H1 (cell line): ENCODE measurements around the gene CUL4B. TPM values are rescaled to one million over a fixed set of nuclear protein-coding genes. Genes with fewer than 3 reads are reported as not detected.

ENCODE experiments used
- CTCF ChIA-PET: fragments of 300-600 bp; sonication (Branson Sonifier 250); formaldehyde crosslinking; loops from one replicate; lab custom pipeline; 2021; ENCODE audit not compliant: partially characterized antibody; lab: Charles Lee
- POLR2A ChIA-PET: fragments of 300-600 bp; sonication (Branson Sonifier 250); formaldehyde crosslinking; loops from one replicate; lab custom pipeline; 2021; ENCODE audit warnings: inconsistent platforms; ENCODE audit not compliant: partially characterized antibody; lab: Charles Lee
- DNase-seq, 2 experiments: peaks; one replicate each; pipeline versions ENCODE4 v3.0.0 to v3.0.0-alpha.2; 2010 to 2022; ENCODE audit warnings: low spot score in 2 of 2, low read depth in 1 of 2, mixed read lengths in 1 of 2
- FAIRE-seq: peaks from 2 replicates; lab custom pipeline; 2011; peaks lifted over from hg19 to GRCh38; lab: Jason Lieb, UNC
- H2AFZ ChIP-seq: 2 replicates; pipeline ENCODE4 v1.8.1; 2012; ENCODE audit warnings: low read length, inconsistent platforms
- H2AK5ac ChIP-seq: 2 replicates; pipeline ENCODE4 v1.6.1; 2013; ENCODE audit warnings: low read depth, low read length
- H2BK120ac ChIP-seq: replicated peaks from 2 replicates; pipeline ENCODE3; 2013; ENCODE audit warnings: low read depth, low read length, inconsistent platforms
- H2BK12ac ChIP-seq: 2 replicates; pipeline ENCODE4 v1.6.1; 2013; ENCODE audit warnings: low read depth, low read length
- H2BK15ac ChIP-seq: 2 replicates; pipeline ENCODE4 v1.6.1; 2013; ENCODE audit warnings: low read length
- H2BK20ac ChIP-seq: 2 replicates; pipeline ENCODE4 v1.6.1; 2013; ENCODE audit warnings: low read length
- H2BK5ac ChIP-seq: 2 replicates; pipeline ENCODE4 v1.6.1; 2013; ENCODE audit warnings: low read depth, low read length
- H3K14ac ChIP-seq: 2 replicates; pipeline ENCODE4 v1.6.1; 2013; ENCODE audit warnings: inconsistent platforms; ENCODE audit not compliant: insufficient read length
- H3K18ac ChIP-seq: 2 replicates; pipeline ENCODE4 v1.6.1; 2013; ENCODE audit warnings: low read length; ENCODE audit errors: extremely low read depth
- H3K23ac ChIP-seq: 2 replicates; pipeline ENCODE4 v1.6.1; 2013; ENCODE audit warnings: inconsistent platforms; ENCODE audit not compliant: insufficient read length
- H3K23me2 ChIP-seq: 2 replicates; pipeline ENCODE4 v1.6.1; 2013; ENCODE audit warnings: low read depth, low read length
- H3K27ac ChIP-seq: 2 replicates; pipeline ENCODE4 v1.6.1; 2011; ENCODE audit warnings: low read depth, low read length, inconsistent platforms
- H3K27me3 ChIP-seq, 4 experiments: replicated peaks in 1 of 4; 1 replicate in 1 of 4; 2 replicates in 3 of 4; pipeline versions ENCODE4 v1.6.1 to v1.8.1; 2011 to 2013; ENCODE audit warnings: low read length in 3 of 4, mild to moderate bottlenecking in 3 of 4, inconsistent platforms in 2 of 4, mixed read lengths in 2 of 4, moderate library complexity in 1 of 4; ENCODE audit not compliant: control insufficient read depth in 3 of 4, insufficient read depth in 3 of 4; ENCODE audit errors: extremely low read depth in 1 of 4
- H3K36me3 ChIP-seq, 4 experiments: 2 replicates each; pipeline versions ENCODE4 v1.6.1 to v1.8.1; 2011 to 2013; ENCODE audit warnings: mild to moderate bottlenecking in 4 of 4, low read length in 3 of 4, moderate library complexity in 2 of 4, control low read depth in 1 of 4, inconsistent platforms in 1 of 4; ENCODE audit not compliant: insufficient read depth in 4 of 4, control insufficient read depth in 2 of 4
- H3K4ac ChIP-seq: replicated peaks from 2 replicates; pipeline ENCODE3; 2013; ENCODE audit warnings: low read length, low read depth, mixed read lengths, inconsistent platforms; ENCODE audit not compliant: insufficient read length
- H3K4me1 ChIP-seq, 4 experiments: replicated peaks in 1 of 4; 1 replicate in 1 of 4; 2 replicates in 3 of 4; pipeline versions ENCODE4 v1.6.1 to v1.8.1; 2011 to 2013; ENCODE audit warnings: low read length in 3 of 4, inconsistent platforms in 2 of 4, mixed read lengths in 1 of 4; ENCODE audit not compliant: insufficient read depth in 4 of 4, control insufficient read depth in 3 of 4
- H3K4me2 ChIP-seq, 2 experiments: 2 replicates each; pipeline versions ENCODE4 v1.6.1 to v1.8.1; 2011 to 2013; ENCODE audit warnings: low read depth in 2 of 2, low read length in 2 of 2, control low read depth in 1 of 2, inconsistent platforms in 1 of 2, mild to moderate bottlenecking in 1 of 2; ENCODE audit not compliant: insufficient read depth in 1 of 2
- H3K4me3 ChIP-seq, 4 experiments: fragments of 200-600, 300-600 bp in 1 of 4; sonication (generic), shearing (Covaris generic), sonication (Bioruptor Twin) in 1 of 4; 2 replicates each; pipeline versions ENCODE4 v1.5.1 to v1.8.1; 2011 to 2016; ENCODE audit warnings: low read length in 4 of 4, low read depth in 3 of 4, control low read depth in 2 of 4, inconsistent platforms in 2 of 4, mild to moderate bottlenecking in 2 of 4, mixed read lengths in 1 of 4, moderate library complexity in 1 of 4; ENCODE audit not compliant: insufficient read depth in 2 of 4; ENCODE audit errors: extremely low read depth in 1 of 4
- H3K56ac ChIP-seq: replicated peaks from 2 replicates; pipeline ENCODE3; 2013; ENCODE audit warnings: low read depth, mild to moderate bottlenecking, mixed read lengths, low read length, inconsistent platforms; ENCODE audit not compliant: insufficient read length
- H3K79me1 ChIP-seq: 2 replicates; pipeline ENCODE4 v1.6.1; 2013; ENCODE audit warnings: low read depth, low read length, control low read depth
- H3K79me2 ChIP-seq, 2 experiments: 2 replicates each; pipeline versions ENCODE4 v1.6.1 to v1.8.1; 2012 to 2013; ENCODE audit warnings: low read length in 2 of 2, mild to moderate bottlenecking in 2 of 2, inconsistent platforms in 1 of 2; ENCODE audit not compliant: insufficient read depth in 2 of 2, control insufficient read depth in 1 of 2
- H3K9ac ChIP-seq, 4 experiments: replicated peaks in 1 of 4; 1 replicate in 1 of 4; 2 replicates in 3 of 4; pipeline versions ENCODE4 v1.6.1 to v1.8.1; 2011 to 2013; ENCODE audit warnings: low read depth in 3 of 4, low read length in 3 of 4, control low read depth in 2 of 4, mild to moderate bottlenecking in 2 of 4, moderate library complexity in 2 of 4, inconsistent platforms in 1 of 4; ENCODE audit errors: extremely low read depth in 1 of 4
- H3K9me3 ChIP-seq, 2 experiments: 2 replicates each; pipeline versions ENCODE4 v1.6.1 to v1.8.1; 2012 to 2013; ENCODE audit warnings: mild to moderate bottlenecking in 2 of 2, moderate library complexity in 2 of 2, control low read depth in 1 of 2, inconsistent platforms in 1 of 2, low read depth in 1 of 2, low read length in 1 of 2, mixed read lengths in 1 of 2; ENCODE audit not compliant: insufficient read depth in 2 of 2
- H4K20me1 ChIP-seq, 2 experiments: replicated peaks in 1 of 2; 2 replicates each; pipeline versions ENCODE3 to v1.8.1; 2011 to 2013; ENCODE audit warnings: inconsistent platforms in 2 of 2, low read length in 2 of 2, mild to moderate bottlenecking in 1 of 2; ENCODE audit not compliant: insufficient read depth in 2 of 2, control insufficient read depth in 1 of 2
- H4K5ac ChIP-seq: 2 replicates; pipeline ENCODE4 v1.6.1; 2013; ENCODE audit warnings: low read length, low read depth, mixed read lengths, inconsistent platforms; ENCODE audit not compliant: insufficient read length
- H4K8ac ChIP-seq: 2 replicates; pipeline ENCODE4 v1.8.0; 2013; ENCODE audit warnings: mild to moderate bottlenecking, moderate library complexity, low read length, inconsistent platforms; ENCODE audit not compliant: insufficient read depth; ENCODE audit errors: extremely low read depth
- H4K91ac ChIP-seq: replicated peaks from 2 replicates; pipeline ENCODE3; 2013; ENCODE audit warnings: low read length, mixed read lengths, inconsistent platforms; ENCODE audit not compliant: insufficient read length
- CBX5 ChIP-seq: fragments of 300-800, 300-1000 bp; sonication (generic); IDR thresholded peaks from 2 replicates; pipeline ENCODE4 v1.7.1; 2016; ENCODE audit warnings: antibody characterized with exemption, low read length, low read depth
- EP300 ChIP-seq, 2 experiments: IDR thresholded peaks; 1 replicate in 1 of 2; 2 replicates in 1 of 2; pipeline ENCODE4 v1.6.1; 2011 to 2012; ENCODE audit warnings: low read depth in 2 of 2, low read length in 2 of 2, mild to moderate bottlenecking in 2 of 2, borderline replicate concordance in 1 of 2, inconsistent platforms in 1 of 2, moderate library complexity in 1 of 2
- FOSL1 ChIP-seq: IDR thresholded peaks from 2 replicates; pipeline ENCODE4 v1.6.1; 2011; ENCODE audit warnings: mild to moderate bottlenecking, low read depth, low read length, moderate library complexity; ENCODE audit not compliant: insufficient read depth
- SAP30 ChIP-seq: fragments of 300-600 bp; sonication (generic); IDR thresholded peaks from 2 replicates; pipeline ENCODE4 v1.7.1; 2012; ENCODE audit warnings: low read length, moderate library complexity, mild to moderate bottlenecking, inconsistent platforms; ENCODE audit not compliant: insufficient read depth, insufficient replicate concordance
- TAF1 ChIP-seq: IDR thresholded peaks from 2 replicates; pipeline ENCODE4 v1.6.1; 2011; ENCODE audit warnings: mild to moderate bottlenecking, low read depth, low read length
- TAF7 ChIP-seq: optimal IDR thresholded peaks from 2 replicates; pipeline ENCODE3; 2011; ENCODE audit warnings: low read depth, mild to moderate bottlenecking, inconsistent platforms, low read length, moderate library complexity, borderline replicate concordance
- TEAD4 ChIP-seq: IDR thresholded peaks from 2 replicates; pipeline ENCODE4 v1.6.1; 2012; ENCODE audit warnings: low read depth, low read length, inconsistent platforms, mixed read lengths
- YY1 ChIP-seq: IDR thresholded peaks from 2 replicates; pipeline ENCODE4 v1.6.1; 2011; ENCODE audit warnings: low read depth, mild to moderate bottlenecking, low read length
- ZNF274 ChIP-seq: IDR thresholded peaks from 2 replicates; pipeline ENCODE4 v1.7.0; 2012; ENCODE audit warnings: low read length, borderline replicate concordance; ENCODE audit errors: extremely low read depth
- WGBS, 2 experiments: shearing (Covaris generic) in 1 of 2; methylation state at CpG; one replicate each; pipeline versions ENCODE4 v1.1.6 to v1.1.7; 2013 to 2015; ENCODE audit warnings: low lambda C conversion rate in 2 of 2, mixed read lengths in 2 of 2, inconsistent platforms in 1 of 2, low coverage in 1 of 2, missing lambda C conversion rate in 1 of 2; ENCODE audit not compliant: insufficient replicate concordance in 2 of 2, insufficient coverage in 1 of 2, insufficient read length in 1 of 2; ENCODE audit errors: extremely low coverage in 1 of 2, missing lambda C conversion rate in 1 of 2; 5-methylcytosine and 5-hydroxymethylcytosine counted together
- polyA plus RNA-seq, 7 experiments: library from polyadenylated mRNA; depleted of rRNA in 3 of 7; stranded (reverse) in 5 of 7; unstranded in 2 of 7; fragments of >200 nt in 5 of 7; fragments of 200-250 nt in 2 of 7; gene quantifications; 1 replicate in 5 of 7; 2 replicates in 1 of 7; 4 replicates in 1 of 7; pipeline versions ENCODE4 v1.2.1 to v1.2.3, GENCODE V29; 2011 to 2013; ENCODE audit warnings: missing spikeins in 2 of 7, mixed read lengths in 2 of 7
- total RNA-seq: library from RNA; stranded (reverse); fragmentation: NEBNext Ultra II Directional; extraction: Animal tissue kit (Norgen Biotek cat#: 25700); gene quantifications from 2 replicates; pipeline ENCODE4 v1.2.1, GENCODE V29; 2021
- TF ChIP-seq, protein P1 (sequence below), 3 experiments: IDR thresholded peaks; 1 replicate in 2 of 3; 2 replicates in 1 of 3; pipeline versions ENCODE4 v1.5.1 to v1.6.1; 2011; ENCODE audit warnings: low read length in 3 of 3, mild to moderate bottlenecking in 3 of 3, inconsistent platforms in 2 of 3, low read depth in 1 of 3, moderate library complexity in 1 of 3; ENCODE audit not compliant: insufficient read depth in 1 of 3; ENCODE audit errors: control extremely low read depth in 1 of 3
- TF ChIP-seq, protein P2 (sequence below): IDR thresholded peaks from 2 replicates; pipeline ENCODE4 v1.6.1; 2012; ENCODE audit warnings: inconsistent platforms

Gene CUL4B
- total and polyA plus RNA-seq, 2 of the 8 experiments (the other 6 are each of a cell fraction or from before 2014, with no cell fraction given), result 11.7 to 44.0 TPM

DNA sequence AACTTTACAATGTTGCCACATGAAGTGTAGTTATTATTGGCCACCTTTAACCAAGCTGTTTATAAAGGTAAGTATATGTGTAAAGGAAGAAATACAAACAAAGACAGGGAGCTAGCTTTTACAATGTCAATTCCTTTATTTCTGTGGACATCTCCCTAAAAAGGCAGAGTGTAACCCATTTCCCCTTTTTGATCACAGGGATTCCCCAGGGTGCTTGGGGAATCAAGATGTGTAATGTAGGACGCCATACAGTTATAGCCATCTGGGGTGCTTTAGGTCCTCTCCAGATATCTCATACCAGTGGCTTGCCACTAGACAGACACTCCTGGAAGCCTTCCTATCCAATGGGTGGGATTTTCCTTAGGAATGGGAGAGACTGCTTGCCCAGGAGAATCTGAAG is 4.2 kb upstream of the CUL4B start:
- ChIA-PET CTCF (interaction anchor here (0.9 kb wide), 1 partner anchor 63 kb away, joined by 4 read pairs; no protein-coding TSS in a partner anchor), POLR2A (no interaction called here)
- H2AK5ac ChIP-seq, result no peak overlapping the region
- H3K56ac ChIP-seq, result no peak overlapping the region
- H3K4me2 ChIP-seq, result no peak overlapping the region
- no peak overlapping the region for H3K9ac ChIP-seq
- 75% methylated on average over 1 of the region's 1 CpG; no CpG with 5 or more reads in 1 of the 2 experiments for WGBS, 2 experiments
- H2AFZ ChIP-seq, result no peak overlapping the region
- no peak overlapping the region for H4K5ac ChIP-seq
- no peak overlapping the region for H2BK15ac ChIP-seq
- H2BK12ac ChIP-seq, result no peak overlapping the region
- no peak overlapping the region for H2BK120ac ChIP-seq
- H2BK5ac ChIP-seq, result no peak overlapping the region
- peaks cover 6% of the 10 kb centered on the region; the same call in 1 of the 2 replicates for H3K23me2 ChIP-seq
- no peak overlapping the region for H2BK20ac ChIP-seq
- H3K36me3 ChIP-seq, result no peaks in the 10 kb centered on the region
- H3K27me3 ChIP-seq, result no peaks in the 10 kb centered on the region
- H3K4ac ChIP-seq, result no peak overlapping the region
- H4K20me1 ChIP-seq, result no peaks in the 10 kb centered on the region
- no peaks in the 10 kb centered on the region for H3K79me1 ChIP-seq
- H3K14ac ChIP-seq, result no peak overlapping the region
- no peaks in the 10 kb centered on the region for H3K79me2 ChIP-seq
- H3K23ac ChIP-seq, result no peak overlapping the region
- H3K9me3 ChIP-seq, result no peaks in the 10 kb centered on the region
- no peaks in the 10 kb centered on the region; a peak in 2 of 7 replicates for H3K4me1 ChIP-seq
- H3K27ac ChIP-seq, result no peak overlapping the region
- H4K91ac ChIP-seq, result no peak overlapping the region
- no peak overlapping the region for H4K8ac ChIP-seq
- FAIRE-seq (no peak), DNase-seq (no peak)
- no peak overlapping the region for H3K18ac ChIP-seq
- H3K4me3 ChIP-seq, result no peak overlapping the region
- no peak for TF ChIP-seq TAF1
- TF ChIP-seq ZNF274, result no peak
- TF ChIP-seq, protein P1, sequence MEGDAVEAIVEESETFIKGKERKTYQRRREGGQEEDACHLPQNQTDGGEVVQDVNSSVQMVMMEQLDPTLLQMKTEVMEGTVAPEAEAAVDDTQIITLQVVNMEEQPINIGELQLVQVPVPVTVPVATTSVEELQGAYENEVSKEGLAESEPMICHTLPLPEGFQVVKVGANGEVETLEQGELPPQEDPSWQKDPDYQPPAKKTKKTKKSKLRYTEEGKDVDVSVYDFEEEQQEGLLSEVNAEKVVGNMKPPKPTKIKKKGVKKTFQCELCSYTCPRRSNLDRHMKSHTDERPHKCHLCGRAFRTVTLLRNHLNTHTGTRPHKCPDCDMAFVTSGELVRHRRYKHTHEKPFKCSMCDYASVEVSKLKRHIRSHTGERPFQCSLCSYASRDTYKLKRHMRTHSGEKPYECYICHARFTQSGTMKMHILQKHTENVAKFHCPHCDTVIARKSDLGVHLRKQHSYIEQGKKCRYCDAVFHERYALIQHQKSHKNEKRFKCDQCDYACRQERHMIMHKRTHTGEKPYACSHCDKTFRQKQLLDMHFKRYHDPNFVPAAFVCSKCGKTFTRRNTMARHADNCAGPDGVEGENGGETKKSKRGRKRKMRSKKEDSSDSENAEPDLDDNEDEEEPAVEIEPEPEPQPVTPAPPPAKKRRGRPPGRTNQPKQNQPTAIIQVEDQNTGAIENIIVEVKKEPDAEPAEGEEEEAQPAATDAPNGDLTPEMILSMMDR (IDR thresholded peaks at IDR 0.05; ENCODE audit: control extremely low read depth in 1 of 3, insufficient read depth in 1 of 3, low read depth in 1 of 3, low read length in 3 of 3), result no peak
- no peak for TF ChIP-seq EP300 (IDR thresholded peaks at IDR 0.05; ENCODE audit: borderline replicate concordance in 1 of 2, low read depth in 2 of 2, low read length in 2 of 2)
- no peak for TF ChIP-seq CBX5
- TF ChIP-seq FOSL1, result no peak
- TF ChIP-seq YY1, result no peak
- TF ChIP-seq, protein P2, sequence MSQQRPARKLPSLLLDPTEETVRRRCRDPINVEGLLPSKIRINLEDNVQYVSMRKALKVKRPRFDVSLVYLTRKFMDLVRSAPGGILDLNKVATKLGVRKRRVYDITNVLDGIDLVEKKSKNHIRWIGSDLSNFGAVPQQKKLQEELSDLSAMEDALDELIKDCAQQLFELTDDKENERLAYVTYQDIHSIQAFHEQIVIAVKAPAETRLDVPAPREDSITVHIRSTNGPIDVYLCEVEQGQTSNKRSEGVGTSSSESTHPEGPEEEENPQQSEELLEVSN, result no peak
- TF ChIP-seq TAF7, result no peak
- no peak for TF ChIP-seq TEAD4
- no peak for TF ChIP-seq SAP30
